GM21423 (cell line): ENCODE measurements around the gene CST3.
"Not testable (repeated sequence)": the region's sequence is repeated elsewhere in the genome, so short reads cannot be mapped to it uniquely, and the experiment has no call there.

Source experiments
- ATAC-seq: cut with Tn5 transposase; IDR thresholded peaks from one replicate; pipeline ENCODE4 v1.9.1; 2021; ENCODE audit warnings: mild to moderate bottlenecking, moderate library complexity; ENCODE audit not compliant: unreplicated experiment

The CST3 gene, protein sequence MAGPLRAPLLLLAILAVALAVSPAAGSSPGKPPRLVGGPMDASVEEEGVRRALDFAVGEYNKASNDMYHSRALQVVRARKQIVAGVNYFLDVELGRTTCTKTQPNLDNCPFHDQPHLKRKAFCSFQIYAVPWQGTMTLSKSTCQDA

GRCh38 chr20:23637282-23638221 is at the start of gene CST3:
Gene CST3, minus strand, starts transcription at chr20:23637955. Its CDS starts 93 bp downstream, at chr20:23637862.
- peak; percentile 57 for ATAC-seq

DNA sequence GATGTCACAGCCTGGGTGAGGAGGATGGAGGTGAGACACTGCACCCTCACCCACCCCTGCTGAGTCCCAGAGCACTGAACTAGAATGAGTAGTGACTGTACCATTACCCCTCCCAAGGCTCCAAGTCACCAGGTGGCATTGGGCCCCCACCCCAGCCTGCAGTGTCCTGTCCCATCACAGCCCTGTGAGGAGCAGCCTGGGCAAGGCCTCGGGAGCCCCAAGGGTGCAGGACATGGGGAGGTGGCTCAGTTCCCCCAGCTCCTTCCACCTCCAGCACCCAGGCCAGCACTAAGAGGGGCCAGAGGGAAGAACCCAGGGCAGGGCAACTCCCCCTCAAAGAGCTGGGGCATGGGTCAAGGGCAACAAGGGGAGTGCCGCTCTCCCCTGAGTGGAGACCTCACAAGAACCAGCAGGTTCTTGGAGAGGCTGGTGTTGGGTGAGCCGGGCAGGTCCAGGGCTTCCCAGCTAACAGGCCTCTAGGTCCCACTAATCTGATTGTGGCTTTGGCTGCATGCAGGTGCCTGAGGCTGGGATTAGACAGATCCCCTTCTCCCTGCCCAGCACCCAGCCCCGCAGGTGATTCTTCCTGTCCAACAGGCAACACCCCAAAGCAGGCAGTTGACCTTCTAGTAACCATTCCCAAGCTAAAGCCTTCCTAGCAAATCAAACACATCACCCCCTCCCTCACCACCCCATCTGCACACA is 48.4 kb upstream of the CST3 start:
- ATAC-seq, result no peak

- ATAC-seq, result not testable (repeated sequence)
Observed at GRCh38 chr20:23685529-23685896, 47.8 kb upstream of the CST3 start.

DNA sequence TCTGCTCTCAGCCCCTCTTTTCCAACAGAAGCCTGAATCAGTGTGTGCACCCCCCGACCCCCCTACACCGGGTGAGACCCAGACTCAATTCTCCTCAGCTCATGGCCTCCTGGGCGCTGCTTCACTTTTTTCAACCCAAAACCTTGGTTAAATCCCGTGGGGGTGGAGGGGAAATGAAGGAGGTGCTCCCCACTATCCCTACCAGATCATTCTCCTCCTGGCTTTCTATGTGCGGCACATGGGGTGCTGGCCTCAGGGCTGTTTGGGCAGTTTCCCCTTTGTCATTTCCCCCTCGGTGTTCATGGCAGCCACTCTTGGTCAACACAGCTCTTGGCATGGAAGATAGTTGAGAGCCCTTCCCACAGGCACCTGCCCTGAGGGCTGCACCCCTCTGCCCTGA is 46.5 kb upstream of the CST3 start:
- no peak for ATAC-seq

DNA sequence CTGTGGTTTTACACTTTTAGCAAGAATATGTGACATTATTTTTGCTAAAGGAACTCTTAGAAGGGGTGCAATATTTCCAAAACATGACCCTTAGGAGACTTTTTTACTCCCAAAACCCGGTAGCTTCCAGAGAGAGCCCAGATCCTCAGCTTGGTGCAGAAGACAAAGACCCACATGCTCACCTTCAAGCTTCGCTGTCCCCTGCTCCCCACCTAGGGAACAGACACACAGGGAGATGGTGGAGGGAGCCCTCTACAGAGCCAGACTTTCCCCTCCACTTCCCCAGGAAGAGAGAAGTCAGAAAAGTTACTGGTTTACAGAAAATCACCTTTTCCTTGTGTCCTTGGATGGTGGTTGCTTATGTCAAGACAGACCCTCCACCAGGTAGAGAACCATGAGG is 46.1 kb upstream of the CST3 start:
- ATAC-seq, result no peak

DNA sequence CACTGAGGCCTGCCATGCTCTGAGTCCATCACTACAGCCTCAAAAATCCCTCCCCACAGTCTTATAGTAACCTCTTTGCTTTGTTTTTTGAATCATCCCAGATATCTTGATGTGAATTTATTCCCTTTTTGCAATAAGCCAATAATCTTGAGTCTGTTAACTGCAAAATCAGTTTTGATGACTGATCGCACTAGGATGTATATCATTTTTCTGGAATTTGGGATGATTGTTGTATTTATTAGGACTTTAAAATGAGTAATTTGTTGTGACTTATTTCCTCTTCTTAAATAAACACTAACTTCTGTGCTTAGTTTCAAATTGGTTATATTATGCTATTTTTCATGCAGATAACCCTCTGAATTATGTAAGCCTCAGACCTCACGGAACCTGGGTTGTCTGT is 45.5 kb upstream of the CST3 start:
- ATAC-seq, result no peak

DNA sequence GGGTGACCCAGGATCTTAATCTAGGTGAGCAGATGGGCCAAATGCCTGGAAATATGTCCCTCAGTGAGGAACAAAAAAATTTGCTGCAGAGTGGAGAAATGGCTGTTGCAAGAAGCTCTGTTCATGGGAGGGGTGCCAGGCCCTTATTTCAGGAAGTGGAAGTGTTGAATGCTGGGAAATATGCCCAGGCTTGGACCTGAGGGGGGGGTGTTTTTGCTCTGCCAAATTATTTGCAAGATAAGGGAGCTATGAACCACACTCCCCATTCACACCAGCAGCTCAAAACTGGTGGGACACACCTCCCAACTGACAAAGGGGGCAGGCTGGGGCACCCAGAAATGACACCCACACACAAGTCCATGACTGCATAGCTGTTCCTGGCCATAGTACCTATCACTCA is 42.4 kb upstream of the CST3 start:
- ATAC-seq, result no peak

GRCh38 chr20:23679133-23680092 is 41.7 kb upstream of the CST3 start:
- ATAC-seq, result no peak

DNA sequence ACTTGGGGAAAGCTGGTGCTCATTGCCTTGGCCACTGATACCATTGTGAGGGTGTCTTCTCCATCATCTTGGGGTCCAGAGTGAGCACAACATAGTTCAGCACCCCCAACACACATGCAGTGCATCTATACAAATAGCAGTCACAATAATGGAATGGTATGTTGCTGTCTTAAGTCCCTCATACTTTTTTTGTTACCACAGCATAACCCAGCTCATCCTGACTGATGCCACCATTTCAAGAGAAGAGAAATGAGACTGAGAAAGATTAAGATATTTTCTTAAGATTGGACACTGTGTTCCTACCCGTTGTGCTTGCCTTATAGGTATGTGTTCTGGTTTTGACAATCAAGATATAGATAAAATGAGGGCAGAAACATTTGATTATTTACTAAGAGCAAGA is 35.5 kb upstream of the CST3 start:
- ATAC-seq, result no peak

DNA sequence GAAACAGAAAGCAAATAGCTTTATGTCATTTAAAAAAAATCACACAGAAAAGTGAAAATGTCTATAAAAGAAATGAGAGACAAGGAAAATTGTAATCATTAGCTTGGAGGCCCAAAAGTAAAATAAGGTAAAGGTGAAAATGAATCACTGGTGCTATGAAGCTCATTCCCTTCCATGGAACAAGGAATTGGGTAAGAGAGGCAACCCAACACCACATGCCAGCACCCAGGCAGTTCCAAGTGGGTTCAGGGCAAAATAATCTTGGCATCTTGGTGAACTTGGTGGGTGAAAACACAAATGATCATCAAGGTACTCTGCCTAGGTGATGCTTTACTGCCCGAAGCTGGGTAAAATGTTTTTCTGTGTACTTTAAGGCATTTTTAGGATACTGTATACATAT is 34.4 kb upstream of the CST3 start:
- ATAC-seq, result no peak

DNA sequence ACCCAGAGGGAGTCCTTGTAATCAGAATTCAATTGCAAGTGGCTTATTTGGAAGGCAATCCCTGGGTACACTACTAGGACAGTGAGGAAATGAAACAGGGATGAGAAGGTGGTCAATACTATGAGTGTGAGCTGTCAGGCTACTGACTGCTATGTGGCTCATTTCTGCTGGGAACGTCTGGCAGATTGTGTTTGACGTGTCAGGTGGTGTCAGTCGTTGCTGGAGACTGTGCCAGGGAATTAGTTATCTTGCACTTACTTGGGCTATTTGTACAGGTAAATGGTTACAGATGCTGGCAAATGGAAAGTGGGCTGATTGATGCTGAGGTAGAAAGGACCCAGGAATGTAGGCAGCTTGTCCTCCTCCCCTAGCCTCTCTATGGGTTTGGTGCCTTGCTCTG is 33.7 kb upstream of the CST3 start:
- ATAC-seq, result no peak

GRCh38 chr20:23670361-23670760 is 32.6 kb upstream of the CST3 start:
- ATAC-seq, result no peak

GRCh38 chr20:23669866-23670265 is 32.1 kb upstream of the CST3 start:
- ATAC-seq, result no peak

GRCh38 chr20:23669327-23669726 is 31.6 kb upstream of the CST3 start:
- ATAC-seq, result no peak

GRCh38 chr20:23668477-23668951 is 30.8 kb upstream of the CST3 start:
- no peak for ATAC-seq

GRCh38 chr20:23667666-23668065 is 29.9 kb upstream of the CST3 start:
- no peak for ATAC-seq

DNA sequence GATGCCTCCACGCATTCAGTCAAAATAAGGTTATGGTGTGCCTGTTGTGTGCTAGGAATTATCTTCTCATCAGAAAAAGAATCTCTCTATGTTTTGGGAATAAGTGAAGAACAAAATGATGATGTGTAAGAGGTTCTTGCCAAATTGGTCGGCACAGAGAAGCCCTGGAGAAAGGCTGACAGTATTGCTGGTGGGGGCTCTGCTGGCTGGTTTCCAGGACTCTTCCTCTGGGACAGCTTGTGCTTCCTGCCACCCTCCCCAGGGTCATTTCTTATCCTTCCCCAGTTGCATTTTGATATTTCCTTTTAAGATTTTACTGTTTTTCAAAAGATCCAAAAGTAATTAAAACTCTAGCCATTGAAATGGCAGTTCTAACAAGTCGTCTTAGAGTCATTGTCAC is 28.9 kb upstream of the CST3 start:
- no peak for ATAC-seq

DNA sequence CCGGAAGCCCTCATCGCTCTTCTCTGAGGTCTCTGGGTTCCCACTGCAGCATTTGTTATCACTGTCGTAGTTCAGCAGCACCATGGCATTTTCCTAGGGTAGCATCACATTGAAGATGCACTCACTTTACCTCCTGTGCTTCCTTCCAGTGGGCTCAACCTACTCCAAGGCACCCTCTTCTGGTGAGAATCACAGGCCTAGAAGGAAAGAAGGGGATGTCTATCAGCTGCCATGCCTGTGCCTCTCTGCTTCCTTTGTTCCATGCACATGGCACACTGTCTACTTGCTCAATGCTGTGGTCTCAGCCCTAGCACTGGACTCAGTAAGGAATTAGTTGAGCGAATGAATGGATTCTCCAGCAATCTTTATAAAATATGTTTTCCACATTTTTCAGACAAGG is 28.4 kb upstream of the CST3 start:
- no peak for ATAC-seq

- ATAC-seq, result no peak
Observed at GRCh38 chr20:23664954-23665353, 27.2 kb upstream of the CST3 start.

DNA sequence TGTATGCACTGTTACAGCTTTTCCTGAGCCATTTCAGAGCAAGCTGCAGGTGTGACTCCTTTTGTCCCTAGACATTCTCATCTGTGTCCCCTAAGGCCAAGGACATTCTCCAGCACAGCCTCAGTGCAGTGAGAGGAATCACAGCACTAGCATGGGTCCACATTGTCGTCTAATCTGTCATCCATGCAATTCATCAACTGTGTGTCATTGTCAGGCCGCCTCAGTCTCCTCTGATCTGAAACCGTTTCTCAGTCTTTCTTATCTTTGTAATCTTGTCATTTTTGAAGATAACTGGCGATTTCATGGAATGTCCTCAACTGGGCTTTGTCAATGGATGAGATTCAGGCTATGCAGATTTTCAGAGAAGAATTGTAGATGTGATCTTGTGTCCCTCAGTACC is 26.3 kb upstream of the CST3 start:
- not testable (repeated sequence) for ATAC-seq

GRCh38 chr20:23663180-23663579 is 25.4 kb upstream of the CST3 start:
- no peak for ATAC-seq
